Measurements from ENCODE around the gene ERG. TPM values are rescaled to one million over a fixed set of nuclear protein-coding genes. Genes with fewer than 3 reads are reported as not detected.

Gene ERG
- total RNA-seq, 1 donor from 2014 or later = not detected

DNA sequence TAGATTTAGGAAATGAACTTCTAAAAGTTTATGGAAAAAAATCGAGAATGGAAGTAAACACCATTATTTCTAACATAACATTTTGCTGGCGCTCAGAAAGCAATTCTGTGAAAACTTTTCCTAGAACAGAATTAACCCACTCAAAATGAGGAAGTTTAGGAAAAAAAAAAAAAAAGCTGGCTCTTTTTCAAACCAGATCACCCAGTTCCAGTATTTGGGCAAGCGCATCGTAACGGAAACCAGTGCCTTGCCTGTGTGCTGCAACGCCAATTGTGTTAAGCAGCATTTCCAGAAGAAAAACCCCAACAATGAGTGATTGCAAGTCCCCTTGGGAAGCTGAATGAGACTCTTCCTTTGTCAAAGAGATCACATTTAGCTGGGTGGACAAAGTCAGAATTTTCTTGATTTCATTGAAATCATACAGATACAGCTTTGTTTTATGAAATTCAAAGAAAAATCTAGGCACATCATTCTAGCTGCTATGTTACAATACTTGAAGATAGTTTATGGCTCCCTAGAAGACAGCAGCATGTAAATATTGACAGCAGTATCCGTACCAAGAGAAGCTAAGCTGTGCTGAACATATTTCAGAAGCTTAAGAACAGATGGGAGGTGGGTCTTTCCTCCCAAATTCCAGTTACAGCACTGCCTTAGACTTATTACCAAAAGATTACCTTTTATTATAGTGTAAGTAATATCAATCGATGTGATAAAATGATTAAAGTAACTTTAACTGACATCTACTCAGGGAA lies 113.4 kb downstream of the ERG start:
- Mint-ChIP-seq H3K27me3 (ENCODE audit: unreplicated experiment) (no peaks in the 10 kb centered on the region), H3K4me3 (ENCODE audit: unreplicated experiment) (no peak overlapping the region), H3K9me3 (ENCODE audit: unreplicated experiment) (no peaks in the 10 kb centered on the region), H3K27ac (ENCODE audit: unreplicated experiment) (no peak overlapping the region), H3K4me1 (ENCODE audit: low read depth, unreplicated experiment) (peaks cover 19% of the 10 kb centered on the region), H3K36me3 (ENCODE audit: unreplicated experiment) (no peaks in the 10 kb centered on the region)
- TF ChIP-seq, protein P1, sequence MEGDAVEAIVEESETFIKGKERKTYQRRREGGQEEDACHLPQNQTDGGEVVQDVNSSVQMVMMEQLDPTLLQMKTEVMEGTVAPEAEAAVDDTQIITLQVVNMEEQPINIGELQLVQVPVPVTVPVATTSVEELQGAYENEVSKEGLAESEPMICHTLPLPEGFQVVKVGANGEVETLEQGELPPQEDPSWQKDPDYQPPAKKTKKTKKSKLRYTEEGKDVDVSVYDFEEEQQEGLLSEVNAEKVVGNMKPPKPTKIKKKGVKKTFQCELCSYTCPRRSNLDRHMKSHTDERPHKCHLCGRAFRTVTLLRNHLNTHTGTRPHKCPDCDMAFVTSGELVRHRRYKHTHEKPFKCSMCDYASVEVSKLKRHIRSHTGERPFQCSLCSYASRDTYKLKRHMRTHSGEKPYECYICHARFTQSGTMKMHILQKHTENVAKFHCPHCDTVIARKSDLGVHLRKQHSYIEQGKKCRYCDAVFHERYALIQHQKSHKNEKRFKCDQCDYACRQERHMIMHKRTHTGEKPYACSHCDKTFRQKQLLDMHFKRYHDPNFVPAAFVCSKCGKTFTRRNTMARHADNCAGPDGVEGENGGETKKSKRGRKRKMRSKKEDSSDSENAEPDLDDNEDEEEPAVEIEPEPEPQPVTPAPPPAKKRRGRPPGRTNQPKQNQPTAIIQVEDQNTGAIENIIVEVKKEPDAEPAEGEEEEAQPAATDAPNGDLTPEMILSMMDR (IDR thresholded peaks at IDR 0.05; ENCODE audit: partially characterized antibody, unreplicated experiment) = no peak
- no peak for DNase-seq

DNA sequence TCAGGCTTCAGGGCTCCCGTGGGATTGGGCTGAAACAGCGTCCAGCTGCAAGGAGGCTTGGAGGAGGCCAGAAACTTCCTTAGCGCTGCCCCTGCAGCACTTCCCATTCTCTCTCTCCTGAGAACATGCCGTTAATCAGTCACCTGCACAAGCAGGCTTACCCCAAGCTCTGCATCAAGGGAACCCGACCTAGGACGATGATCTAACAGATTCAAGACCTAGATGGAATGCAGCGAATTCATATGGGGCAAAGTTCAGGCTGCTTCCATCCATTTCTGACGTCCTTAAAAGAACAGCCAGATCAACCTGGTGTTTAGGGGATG lies 114.1 kb downstream of the ERG start:
- H3K4me3 Mint-ChIP-seq (ENCODE audit: unreplicated experiment) = no peak overlapping the region
- H3K4me1 Mint-ChIP-seq (ENCODE audit: low read depth, unreplicated experiment) = peaks cover 19% of the 10 kb centered on the region
- TF ChIP-seq, protein P1 (IDR thresholded peaks at IDR 0.05; ENCODE audit: partially characterized antibody, unreplicated experiment) = no peak
- H3K9me3 Mint-ChIP-seq (ENCODE audit: unreplicated experiment) = no peaks in the 10 kb centered on the region
- DNase-seq = no peak
- H3K27ac Mint-ChIP-seq (ENCODE audit: unreplicated experiment) = no peak overlapping the region
- H3K36me3 Mint-ChIP-seq (ENCODE audit: unreplicated experiment) = no peaks in the 10 kb centered on the region
- H3K27me3 Mint-ChIP-seq (ENCODE audit: unreplicated experiment) = no peaks in the 10 kb centered on the region

DNA sequence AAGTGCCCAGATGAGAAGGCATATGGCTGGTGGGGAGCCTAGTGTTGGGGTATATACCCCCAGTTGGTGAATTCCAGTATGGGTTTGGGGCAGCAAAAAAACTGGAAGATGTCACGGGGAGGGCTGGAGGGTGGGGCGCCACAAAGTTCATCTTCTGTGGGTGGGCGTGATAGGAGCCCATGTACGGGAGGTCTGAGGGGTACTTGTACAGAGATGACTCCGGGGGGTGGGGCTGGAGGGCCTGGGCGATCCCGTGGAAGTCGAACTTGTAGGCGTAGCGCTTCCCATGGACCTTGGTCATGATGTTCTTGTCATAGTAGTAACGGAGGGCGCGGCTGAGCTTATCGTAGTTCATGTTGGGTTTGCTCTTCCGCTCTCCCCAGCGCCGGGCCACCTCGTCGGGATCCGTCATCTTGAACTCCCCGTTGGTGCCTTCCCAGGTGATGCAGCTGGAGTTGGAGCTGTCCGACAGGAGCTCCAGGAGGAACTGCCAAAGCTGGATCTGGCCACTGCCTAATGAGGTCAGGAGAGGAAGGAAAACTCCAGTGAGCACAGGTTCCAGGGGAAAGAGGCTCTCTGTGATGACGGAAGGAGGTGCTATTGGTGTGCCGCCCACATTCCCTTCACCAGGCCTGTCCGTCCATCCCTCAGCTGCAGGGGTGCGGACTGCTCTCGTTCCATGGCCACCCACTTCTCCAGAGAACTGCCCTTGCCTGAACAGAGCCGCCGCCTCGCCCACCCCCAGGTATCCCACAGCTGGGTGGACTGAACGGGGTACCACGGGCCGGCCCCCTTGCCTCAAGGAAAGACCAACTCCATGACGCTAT lies 114.7 kb downstream of the ERG start:
- no peaks in the 10 kb centered on the region for H3K9me3 Mint-ChIP-seq (ENCODE audit: unreplicated experiment)
- H3K36me3 Mint-ChIP-seq (ENCODE audit: unreplicated experiment) = no peaks in the 10 kb centered on the region
- TF ChIP-seq, protein P1 (IDR thresholded peaks at IDR 0.05; ENCODE audit: partially characterized antibody, unreplicated experiment) = no peak
- H3K27ac Mint-ChIP-seq (ENCODE audit: unreplicated experiment) = no peak overlapping the region
- H3K4me3 Mint-ChIP-seq (ENCODE audit: unreplicated experiment) = no peak overlapping the region
- H3K27me3 Mint-ChIP-seq (ENCODE audit: unreplicated experiment) = no peaks in the 10 kb centered on the region
- DNase-seq = no peak
- H3K4me1 Mint-ChIP-seq (ENCODE audit: low read depth, unreplicated experiment) = peaks cover 19% of the 10 kb centered on the region

DNA sequence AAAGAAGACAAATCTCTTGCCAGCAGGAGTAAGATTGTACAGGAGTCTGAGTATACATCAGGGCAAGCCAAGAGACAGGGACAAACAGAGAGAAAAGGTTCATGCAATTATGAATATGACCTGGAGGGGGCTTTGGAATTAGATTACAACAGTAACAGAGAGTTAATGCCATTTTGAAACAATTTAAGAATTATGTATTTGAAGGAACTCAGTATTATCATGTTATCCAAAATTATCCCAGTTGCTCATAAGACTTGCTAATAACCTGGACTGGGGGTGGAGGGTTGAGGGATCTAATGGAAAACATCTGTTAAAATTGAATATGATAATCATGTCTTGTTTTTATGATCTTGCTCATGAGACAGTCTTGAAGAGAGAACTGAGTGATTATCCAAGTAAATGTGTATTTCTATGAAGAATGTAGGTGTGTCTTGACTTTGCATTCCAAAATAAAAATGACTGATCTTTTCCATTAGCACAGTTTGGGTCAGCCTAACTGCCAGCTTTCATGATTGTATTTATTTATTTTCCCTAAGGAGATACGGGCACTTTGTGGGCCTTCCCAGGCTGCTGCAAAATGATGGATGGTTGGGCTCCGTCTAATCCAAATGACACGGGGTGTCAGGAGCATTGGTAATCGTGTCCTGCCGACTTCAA lies 117.7 kb downstream of the ERG start:
- Mint-ChIP-seq H3K4me1 (ENCODE audit: low read depth, unreplicated experiment) (peaks cover 17% of the 10 kb centered on the region), H3K4me3 (ENCODE audit: unreplicated experiment) (no peak overlapping the region), H3K9me3 (ENCODE audit: unreplicated experiment) (no peaks in the 10 kb centered on the region), H3K27ac (ENCODE audit: unreplicated experiment) (no peak overlapping the region), H3K27me3 (ENCODE audit: unreplicated experiment) (peaks cover 3% of the 10 kb centered on the region), H3K36me3 (ENCODE audit: unreplicated experiment) (no peaks in the 10 kb centered on the region)
- TF ChIP-seq, protein P1 (IDR thresholded peaks at IDR 0.05; ENCODE audit: partially characterized antibody, unreplicated experiment) = peak; percentile 54
- DNase-seq = no peak
